Esophagus muscularis mucosa (tissue), 3 donors: ENCODE data around the gene TBL3.

Source experiments
- POLR2A ChIP-seq: fragments of 450-650 bp; IDR thresholded peaks from one replicate; pipeline ENCODE4 v1.6.1; 2017; ENCODE audit warnings: antibody characterized with exemption, moderate library complexity, mild to moderate bottlenecking, low read depth
- TF ChIP-seq, protein P1 (sequence below), 3 experiments: fragments of 200-600 bp in 2 of 3; fragments of 450-650 bp in 1 of 3; sonication (generic) in 2 of 3; IDR thresholded peaks; one replicate each; pipeline ENCODE4 v1.5.1; 2017 to 2019; ENCODE audit warnings: antibody characterized with exemption in 3 of 3, mild to moderate bottlenecking in 2 of 3, moderate library complexity in 1 of 3

DNA sequence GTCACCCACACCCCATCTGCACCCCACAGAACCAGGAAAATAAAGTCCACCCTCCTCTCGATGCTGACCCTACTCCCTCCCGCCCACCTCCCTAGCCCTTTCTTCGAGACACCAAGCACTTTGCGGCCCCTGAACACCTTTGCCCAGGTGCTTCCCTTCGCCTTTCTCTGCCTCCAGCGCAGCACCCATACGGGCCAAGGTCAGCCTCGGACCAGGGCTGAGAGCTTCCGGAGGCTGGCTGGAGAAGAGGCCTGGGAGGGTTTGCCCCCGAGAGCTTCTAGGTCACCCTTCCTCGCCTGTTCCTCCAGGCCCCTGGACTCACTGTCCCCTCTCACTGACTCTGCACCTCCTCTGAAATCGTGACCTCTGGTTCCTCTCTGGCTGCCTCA lies 52.2 kb downstream of the TBL3 start:
- TF ChIP-seq, protein P1, sequence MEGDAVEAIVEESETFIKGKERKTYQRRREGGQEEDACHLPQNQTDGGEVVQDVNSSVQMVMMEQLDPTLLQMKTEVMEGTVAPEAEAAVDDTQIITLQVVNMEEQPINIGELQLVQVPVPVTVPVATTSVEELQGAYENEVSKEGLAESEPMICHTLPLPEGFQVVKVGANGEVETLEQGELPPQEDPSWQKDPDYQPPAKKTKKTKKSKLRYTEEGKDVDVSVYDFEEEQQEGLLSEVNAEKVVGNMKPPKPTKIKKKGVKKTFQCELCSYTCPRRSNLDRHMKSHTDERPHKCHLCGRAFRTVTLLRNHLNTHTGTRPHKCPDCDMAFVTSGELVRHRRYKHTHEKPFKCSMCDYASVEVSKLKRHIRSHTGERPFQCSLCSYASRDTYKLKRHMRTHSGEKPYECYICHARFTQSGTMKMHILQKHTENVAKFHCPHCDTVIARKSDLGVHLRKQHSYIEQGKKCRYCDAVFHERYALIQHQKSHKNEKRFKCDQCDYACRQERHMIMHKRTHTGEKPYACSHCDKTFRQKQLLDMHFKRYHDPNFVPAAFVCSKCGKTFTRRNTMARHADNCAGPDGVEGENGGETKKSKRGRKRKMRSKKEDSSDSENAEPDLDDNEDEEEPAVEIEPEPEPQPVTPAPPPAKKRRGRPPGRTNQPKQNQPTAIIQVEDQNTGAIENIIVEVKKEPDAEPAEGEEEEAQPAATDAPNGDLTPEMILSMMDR (IDR thresholded peaks at IDR 0.05), result no peak
- TF ChIP-seq POLR2A, result no peak
